HG02943 (cell line): Measurements from ENCODE around the gene SUMO3.

ENCODE experiments used
- ATAC-seq: cut with Tn5 transposase; IDR thresholded peaks from one replicate; pipeline ENCODE4 v1.9.1; 2021; ENCODE audit warnings: mild to moderate bottlenecking, low read depth, moderate library complexity; ENCODE audit not compliant: unreplicated experiment

Gene SUMO3

DNA sequence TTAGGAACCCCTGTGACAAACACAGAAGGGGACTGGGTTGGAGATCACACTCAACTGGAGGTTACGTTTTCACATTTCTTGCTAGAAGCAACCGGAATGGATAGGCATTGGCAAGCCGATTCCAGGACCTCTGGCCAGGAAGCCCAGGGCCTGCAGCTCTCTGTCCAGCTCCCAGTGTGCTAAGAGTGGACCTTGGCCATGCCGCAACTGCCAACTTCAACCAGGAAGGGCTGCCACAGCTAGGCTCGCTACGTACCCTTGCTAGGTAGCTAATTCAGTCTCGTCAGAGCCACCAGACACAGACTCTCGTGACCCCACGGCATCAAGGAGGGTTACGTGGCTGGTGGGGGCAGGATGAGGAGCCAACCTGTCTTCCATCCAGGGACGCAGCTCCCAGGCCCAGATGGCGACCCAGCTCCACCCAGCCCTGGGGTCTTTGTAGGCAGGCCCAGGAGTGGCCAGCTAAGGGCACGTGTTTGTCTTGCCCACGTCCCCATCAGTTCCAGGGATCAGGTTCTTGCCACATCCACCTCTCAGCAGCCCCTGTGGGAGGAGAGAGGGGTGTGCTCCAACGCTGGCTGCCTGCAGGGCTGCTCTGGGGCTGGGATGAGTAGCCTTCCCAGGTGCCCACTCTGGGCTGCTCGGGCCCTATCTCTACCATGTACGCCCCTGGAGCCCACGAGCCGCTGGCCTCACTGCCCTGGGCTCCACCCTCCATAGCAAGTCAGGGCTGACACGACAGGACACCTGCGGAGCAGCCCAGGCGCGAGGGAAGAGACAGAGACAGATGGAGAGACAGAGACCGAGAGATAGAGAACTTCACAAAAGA lies 55.4 kb downstream of the SUMO3 start:
- ATAC-seq = no peak

DNA sequence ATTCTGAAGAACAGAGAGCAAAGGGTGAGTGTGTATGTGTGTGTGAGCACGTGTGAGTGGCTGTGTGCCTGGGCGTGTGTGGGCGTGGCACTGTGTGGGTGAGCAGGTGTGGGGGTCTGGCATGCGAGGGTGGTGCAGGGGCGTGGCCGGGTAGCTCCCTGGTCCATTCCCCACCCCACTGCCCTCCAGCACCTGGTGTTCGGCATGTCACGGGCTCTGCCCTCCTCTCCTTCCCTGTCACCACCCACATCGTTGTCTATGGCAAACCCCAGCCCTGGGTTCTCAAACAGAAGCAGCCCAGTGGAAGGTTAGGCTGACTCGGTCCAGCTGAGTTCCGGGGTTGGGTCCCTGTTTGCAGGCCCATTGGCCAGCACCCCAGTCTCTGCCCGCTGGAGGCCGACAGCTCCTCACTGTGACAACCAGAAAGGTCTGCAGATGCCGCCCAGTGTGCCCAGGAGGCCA lies 56.1 kb downstream of the SUMO3 start:
- no peak for ATAC-seq

DNA sequence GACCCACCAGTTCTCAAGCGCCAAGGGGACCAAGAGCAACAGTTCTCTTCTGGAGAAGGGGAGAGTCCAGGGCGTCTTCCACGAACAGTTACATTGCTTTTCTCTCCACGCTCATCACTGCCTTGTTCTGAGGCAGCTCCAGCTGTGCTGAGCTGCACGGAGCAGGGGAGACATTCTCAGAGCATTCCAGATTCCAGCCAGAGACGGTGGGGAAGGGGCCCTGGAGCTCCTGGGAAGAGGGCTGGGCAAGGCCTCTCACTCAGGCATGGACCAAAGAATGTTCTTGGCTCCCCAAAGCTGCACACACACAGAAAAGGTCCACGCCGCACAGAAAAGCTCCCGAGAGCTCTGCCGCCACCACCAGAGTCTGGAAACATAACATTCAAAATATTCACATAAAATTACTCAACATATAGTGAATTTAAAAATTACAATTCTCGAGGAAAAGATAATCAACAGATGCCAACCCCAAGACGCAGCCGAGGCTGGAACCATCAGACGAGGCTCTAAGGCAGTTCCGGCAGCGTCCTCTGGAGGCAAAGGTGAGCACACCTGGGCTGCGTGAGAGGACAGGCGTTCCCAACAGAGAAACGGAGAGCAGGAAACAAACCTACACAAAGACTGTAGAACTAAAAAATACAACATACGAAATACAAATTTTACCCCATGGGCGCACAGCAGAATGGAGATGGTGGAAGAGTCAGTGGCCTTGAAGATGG lies 56.7 kb downstream of the SUMO3 start:
- no peak for ATAC-seq

DNA sequence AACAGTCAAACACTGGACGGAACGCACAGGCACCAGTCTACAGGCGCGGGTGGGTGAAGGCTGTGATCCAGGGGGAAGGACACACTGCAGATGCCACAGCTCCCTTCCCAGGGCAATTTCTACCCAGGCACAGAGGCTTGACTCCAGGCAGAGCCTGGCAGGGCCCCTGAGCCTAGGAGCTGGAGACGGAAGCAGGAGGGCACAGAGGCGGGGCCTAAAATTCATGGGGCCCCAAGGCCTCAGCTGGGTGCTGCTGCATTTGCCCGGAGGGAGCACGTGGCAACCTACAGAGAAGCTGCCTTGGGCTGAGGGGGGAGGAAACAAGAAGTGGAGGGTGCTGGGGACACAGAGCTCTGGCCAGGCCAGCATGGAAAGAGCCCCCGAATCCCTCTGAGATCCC lies 57.5 kb downstream of the SUMO3 start:
- no peak for ATAC-seq

DNA sequence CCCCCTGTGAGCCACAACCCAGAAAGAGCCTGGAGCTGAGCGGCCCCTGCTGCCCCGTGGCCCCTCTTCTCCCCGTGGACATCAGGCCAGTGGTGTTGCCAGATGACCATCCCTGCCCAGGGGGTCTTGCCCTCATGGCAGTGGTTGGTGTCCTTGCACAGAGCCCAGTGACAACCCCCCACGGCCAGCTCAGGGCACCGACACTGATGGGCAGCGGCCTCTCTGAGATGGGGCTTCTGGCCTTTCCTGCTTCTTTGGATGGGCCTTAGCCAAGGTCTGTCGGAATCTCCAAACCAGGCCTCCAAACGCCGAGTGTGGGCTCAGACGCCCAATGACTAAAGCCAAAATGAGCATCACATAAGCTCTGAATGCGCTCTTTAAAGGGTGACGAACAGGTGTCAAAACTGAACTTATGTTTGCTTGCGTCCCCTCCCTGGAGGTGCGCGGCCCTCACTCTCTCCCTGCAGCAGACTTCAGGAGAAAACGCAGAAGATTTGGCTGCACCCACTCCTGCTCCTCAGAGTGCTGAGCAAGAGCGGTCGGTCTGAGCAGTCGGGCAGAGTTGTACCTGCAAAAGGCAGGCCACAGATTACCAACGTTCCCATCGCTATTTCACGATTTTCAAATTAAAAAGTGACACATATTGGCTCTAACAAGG lies 58.1 kb downstream of the SUMO3 start:
- no peak for ATAC-seq

DNA sequence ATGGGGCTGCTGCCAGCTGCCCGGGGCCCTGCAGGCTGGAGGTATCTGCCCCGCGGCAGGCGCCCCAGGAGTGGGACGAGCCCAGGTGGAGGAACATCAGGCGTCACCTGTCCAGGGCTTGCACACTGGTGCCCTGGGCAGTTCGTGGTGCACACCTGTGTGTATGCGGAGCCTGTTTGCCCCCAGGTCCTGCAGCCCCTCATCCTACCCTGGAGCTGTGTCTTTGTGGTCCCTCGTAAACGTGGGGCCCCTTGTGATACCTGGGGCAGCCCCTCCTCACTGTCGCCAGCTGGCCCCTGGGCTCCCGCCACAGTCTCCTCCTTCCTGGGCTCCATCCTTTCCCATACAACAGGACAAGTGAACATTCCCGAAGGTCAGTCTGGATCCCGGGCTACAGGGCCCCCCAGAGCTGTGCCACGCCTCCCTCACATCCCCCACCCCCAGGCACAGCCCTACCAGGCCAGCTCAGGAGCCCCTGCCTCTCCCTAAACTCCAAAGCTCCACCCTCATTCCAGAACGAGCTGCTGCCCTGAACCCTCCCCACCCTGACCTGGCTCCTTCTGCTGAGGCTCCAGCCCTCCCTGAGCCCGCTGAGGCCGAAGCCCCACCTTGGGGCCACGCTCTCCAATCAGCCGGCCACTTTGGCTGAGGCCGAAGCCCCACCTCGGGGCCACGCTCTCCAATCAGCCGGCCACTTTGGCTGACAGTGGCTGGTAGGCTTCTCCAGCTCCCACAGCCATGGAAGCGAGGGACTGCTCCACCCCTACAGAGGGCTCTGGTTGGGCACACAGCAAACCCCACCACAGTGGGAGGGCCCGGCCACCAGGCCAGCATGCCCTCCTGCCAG lies 58.9 kb downstream of the SUMO3 start:
- ATAC-seq = no peak

DNA sequence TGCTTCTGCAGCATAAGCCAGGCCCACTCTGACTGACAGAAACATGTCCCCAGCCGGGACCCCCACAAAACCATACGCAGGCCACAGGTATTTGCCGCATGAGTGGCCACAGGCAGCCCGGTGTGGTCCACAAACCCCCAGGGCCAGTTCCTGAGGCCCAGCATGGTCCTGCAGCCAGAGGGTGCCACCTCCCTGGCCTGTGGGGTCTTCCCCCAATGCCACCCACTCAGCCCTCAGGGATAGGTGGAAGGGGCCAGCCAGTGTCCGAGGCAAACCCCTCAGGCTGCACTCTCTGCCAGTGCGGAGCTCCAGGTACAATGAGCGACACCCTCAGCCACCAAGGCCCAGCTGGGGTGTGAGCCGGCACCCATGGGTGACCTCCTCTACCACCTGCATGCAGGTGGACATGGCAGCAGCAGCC lies 59.7 kb downstream of the SUMO3 start:
- ATAC-seq = no peak

DNA sequence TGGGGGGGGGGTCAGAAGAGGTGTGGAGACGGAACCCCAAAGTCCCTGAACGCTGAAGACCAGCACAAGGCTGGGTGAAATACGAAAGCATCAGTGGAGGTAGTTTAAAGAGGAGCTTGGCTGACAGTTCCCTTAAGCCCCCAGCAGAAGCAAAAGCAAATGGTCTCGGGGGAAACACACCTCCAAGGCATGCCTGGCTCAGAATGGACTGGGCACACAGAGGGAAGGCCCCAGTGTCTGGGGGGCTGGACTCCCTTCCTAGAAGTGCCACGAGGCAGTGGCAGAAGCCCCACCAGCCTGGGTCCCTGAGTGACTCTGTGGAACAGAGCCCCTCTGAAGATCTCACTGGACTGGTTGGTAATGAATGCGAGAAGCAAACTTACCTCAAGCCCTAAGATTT lies 60.1 kb downstream of the SUMO3 start:
- no peak for ATAC-seq

DNA sequence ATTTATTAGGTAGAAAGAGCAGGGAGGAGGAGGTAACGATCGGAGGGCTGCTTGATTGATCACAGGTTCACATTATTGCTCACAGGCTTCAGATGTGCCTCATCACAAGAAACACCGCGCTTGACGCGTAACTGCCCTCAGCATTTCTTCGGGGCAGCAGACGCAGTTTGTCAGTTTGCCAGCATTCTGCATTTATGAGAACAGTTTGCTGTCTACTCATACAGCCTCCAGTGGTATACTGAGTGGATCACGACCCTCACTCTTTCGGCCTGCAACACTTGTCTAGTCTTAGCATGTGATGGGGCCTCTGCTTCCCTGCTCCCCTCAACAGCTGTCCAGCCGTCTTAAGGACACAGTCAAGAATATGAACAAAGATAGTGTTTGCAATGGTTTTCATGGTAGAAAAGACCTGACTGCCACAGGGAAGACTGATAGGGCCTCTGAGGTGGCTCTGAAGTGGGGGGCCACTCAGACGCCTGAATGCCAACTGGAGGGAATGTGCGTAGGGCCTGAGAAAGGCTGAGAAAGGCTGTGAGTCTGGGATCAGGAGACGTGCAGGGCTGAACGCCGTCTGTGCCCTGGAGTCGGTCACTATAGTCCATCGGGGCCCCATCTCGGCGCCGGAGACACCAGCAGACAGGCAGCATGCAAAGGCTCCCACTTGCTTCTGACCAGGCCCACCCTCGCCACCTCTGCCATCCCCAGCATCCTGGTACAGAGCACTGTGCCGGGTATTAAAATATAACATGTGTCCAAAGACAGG lies 61.3 kb downstream of the SUMO3 start:
- ATAC-seq = no peak
